ENCODE results near the gene FAM43B.
"Not testable (repeated sequence)": the region's sequence is repeated elsewhere in the genome, so short reads cannot be mapped to it uniquely, and the experiment has no call there.

Gene FAM43B

DNA sequence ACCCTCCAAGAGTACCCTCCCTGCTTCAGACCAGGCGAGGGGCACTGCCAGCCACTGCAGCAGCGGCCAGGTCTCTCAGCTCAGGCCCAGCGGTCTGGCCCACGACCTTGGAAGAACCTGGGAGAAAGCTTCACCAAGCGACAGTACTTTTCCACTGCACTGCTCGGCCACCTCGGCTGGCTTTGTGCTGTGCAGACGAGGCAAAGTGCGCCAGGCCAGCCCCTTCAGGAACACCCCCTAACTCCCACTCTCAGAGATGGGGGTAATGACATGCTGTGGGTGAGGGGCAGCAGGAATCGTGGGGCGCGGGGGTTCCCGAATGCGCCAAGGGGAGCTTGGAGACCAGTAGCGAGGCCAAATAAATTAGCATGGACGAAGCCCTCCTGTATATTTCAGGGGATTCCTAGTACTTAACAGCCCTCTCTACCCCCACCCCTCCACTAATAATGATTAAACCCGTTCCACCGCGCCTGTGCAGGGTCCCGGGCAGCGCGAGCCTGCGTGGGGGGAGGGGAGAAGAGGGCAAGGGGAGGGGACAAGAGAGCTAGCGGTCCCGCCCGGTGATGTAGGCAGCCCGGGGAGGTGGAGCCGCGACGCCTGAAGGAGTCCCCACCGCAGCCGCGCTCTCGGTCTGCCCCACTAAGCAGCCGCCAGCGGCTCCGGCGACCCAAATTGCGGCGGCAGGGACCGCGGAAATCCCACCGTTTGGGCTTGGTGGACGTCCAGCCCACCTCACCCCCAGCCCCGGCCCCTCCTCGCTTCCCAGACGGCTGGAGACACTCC, at the start of gene FAM43B:
Gene FAM43B, plus strand, starts transcription at position 629 of the 783 bp plus-strand sequence. CDS start 401 bp downstream, outside the sequence.
- peak; percentile 97 for DNase-seq (ENCODE audit: low spot score)

DNA sequence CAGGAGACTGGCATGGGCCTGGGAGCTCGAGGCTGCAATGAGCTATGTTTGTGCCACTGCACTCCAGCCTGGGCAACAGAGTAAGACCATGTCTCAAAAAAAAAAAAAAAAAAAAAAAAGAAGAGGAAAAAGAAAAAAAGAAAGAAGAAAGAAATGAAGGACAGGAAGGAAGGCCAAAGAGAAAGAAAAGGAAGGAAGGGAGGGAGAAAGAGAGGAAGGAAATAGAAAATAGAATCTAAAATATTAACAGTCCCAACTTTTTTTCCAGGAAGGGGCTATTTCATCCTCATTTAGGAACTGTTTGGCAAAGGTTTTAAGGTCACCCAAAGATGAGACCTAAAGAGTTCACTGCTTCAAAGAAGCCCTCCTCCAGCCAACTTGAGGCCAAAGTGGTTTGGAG, 46.9 kb upstream of the FAM43B start:
- DNase-seq (ENCODE audit: low spot score) = no peak

- no peak for DNase-seq (ENCODE audit: low spot score)
These were observed 45.2 kb upstream of the FAM43B start for GRCh38 chr1:20507248-20507563.

GRCh38 chr1:20507564-20508410, 44.6 kb upstream of the FAM43B start, which contains the start of gene MUL1:
MUL1 (minus strand) TSS chr1:20508151; CDS start chr1:20508024, 127 bp downstream.
- DNase-seq (ENCODE audit: low spot score) = peak; percentile 86

GRCh38 chr1:20508411-20508771, 44.0 kb upstream of the FAM43B start:
- no peak for DNase-seq (ENCODE audit: low spot score)

- no peak for DNase-seq (ENCODE audit: low spot score)
These were observed 40.6 kb upstream of the FAM43B start for GRCh38 chr1:20511518-20512428.

DNA sequence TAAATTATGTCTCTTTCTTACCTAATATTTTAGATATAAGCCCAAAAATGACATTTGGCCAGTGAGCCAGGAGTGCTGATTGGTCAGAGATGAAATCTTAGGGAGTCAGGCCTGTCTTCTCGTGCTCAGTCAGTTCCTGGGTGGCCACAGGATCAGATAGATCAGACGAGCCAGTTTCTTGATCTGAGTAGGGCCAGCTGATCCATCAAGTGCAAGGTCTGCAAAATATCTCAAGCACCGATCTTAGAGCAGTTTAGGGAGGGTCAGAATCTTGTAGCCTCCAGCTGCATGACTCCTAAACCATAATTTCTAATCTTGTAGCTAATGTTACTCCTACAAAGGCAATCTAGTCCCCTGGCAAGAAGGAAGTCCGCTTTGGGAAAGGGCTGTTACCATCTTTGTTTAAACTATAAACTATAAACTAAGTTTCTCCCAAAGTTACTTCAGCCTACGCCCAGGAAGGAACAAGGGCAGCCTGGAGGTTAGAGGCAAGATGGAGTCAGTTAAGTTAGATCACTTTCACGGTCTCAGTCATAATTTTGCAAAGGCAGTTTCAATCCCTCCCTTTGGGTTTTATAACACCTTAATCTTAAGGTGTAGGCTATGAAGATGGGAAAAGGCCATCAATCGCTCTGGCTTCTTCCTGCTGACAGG, 32.6 kb upstream of the FAM43B start:
- DNase-seq (ENCODE audit: low spot score) = not testable (repeated sequence)

DNA sequence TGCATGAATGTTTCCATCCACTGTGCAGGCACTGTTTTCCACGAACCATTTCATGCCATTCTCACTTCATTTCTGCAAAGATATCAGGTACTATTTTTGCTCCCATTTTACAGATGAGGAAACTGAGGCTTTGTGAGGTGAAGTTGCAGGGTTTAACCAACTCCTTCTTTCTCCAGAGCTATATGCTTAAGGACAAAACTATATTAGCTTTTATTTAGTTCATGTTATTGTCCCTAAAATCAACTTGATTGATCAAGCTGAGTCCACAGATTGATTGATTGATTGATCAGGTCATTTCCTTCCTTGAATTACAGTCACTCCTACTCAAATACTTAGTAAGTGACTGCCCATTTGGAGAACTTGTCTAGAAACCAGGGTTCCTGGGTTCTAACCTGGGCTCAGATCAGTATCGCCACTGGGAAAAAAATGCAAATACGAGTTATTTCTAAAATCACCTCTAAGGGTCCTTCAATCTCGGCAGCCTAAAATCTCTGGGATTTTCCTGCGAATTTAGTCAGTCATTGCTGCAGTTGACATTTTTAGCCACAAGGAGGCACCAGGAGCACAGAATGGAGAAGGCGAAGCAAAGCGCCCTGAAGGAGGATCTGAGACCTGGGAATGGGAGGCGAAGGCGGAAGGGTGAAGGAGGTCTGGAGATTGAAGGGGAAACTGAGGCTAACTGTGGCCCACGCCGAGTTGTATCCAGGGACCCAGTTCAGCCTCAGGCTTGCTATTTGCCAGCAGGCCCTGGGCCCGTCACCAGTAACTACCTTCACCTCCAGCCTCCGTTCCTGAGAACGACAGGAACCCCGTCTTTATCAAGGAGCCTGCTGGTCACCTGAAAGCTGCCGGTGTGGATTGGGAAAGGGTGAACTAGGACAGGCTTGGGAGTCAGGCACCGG, 30.2 kb upstream of the FAM43B start:
- DNase-seq (ENCODE audit: low spot score) = peak; percentile 54

GRCh38 chr1:20526267-20526666, 26.1 kb upstream of the FAM43B start:
- DNase-seq (ENCODE audit: low spot score) = no peak

DNA sequence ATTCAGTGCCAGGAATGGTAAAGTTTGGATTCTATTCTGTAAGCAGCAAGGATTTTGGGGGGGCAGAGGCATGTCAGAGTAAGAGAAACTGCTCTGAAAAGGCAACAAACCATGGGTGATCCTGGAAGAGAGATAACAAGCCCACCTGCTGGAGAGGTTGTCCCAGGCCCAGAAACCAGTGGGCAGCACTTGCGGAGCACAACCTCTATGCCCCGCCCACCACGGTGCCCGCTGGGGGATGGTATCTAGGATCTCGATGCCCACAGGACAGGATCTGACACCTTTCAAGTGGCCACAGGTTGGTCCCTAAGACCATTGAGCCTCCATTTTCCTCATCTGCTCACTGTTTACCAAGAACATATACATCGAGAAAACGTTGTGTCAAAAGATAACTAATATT, 24.2 kb upstream of the FAM43B start:
- DNase-seq (ENCODE audit: low spot score) = no peak

DNA sequence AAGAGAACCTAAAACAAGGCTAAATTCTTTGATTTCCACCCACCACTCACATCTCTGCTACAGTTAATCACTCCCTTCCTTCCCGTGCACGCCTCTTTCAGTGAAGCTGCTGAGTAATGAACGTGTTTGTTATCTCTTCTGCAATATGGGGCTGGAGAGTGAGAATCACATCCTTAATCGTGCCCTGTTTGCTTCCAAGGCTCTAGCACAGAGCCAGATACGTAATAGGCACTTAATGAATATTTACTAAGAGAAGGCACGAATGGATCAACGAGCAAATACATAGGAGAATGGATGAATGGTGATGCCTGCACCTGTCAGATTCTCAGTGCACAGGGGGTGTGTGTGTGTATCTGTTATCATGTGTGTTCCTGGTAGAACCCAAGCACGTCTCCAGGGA, 22.1 kb upstream of the FAM43B start:
- DNase-seq (ENCODE audit: low spot score) = no peak

- DNase-seq (ENCODE audit: low spot score) = no peak
These were observed 21.5 kb upstream of the FAM43B start for GRCh38 chr1:20530901-20531300.

GRCh38 chr1:20533635-20534034, 18.7 kb upstream of the FAM43B start:
- no peak for DNase-seq (ENCODE audit: low spot score)

DNA sequence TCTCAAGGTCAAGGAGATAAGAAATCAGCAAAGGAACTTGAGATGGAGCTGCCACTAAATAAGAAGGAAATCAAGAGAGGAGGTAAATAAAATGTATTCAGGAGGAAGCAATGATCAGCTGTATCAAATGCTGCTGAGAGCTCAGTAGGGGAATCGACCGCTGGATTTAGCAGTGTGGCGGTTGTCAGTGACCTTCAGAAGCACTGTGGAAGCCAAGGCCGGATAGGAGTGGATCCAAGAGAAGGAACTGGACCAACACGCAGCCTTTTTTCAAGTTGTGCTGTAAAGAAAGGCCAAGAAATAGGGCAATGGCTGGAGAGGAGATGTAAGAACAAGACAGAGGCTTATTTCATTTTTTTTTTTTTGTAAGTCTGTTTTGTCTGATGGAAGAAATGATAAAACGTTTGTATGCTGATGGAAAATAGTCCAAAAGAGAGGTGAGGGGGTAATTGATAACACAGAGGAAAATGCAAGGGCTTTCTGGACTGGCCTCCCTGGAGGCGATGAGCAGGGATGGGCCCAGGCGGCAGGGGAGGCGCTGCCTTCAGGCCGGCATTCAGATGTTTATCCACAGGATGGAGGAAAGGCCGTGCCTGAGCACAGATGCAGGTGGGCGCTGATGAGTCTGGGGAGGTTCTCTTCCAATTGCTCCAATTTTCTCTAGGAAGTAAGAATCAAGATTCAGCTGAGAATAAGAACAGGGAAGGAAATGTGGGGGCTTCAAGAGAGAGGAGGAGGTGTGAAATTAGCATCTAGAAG, 17.5 kb upstream of the FAM43B start:
- DNase-seq (ENCODE audit: low spot score) = no peak

DNA sequence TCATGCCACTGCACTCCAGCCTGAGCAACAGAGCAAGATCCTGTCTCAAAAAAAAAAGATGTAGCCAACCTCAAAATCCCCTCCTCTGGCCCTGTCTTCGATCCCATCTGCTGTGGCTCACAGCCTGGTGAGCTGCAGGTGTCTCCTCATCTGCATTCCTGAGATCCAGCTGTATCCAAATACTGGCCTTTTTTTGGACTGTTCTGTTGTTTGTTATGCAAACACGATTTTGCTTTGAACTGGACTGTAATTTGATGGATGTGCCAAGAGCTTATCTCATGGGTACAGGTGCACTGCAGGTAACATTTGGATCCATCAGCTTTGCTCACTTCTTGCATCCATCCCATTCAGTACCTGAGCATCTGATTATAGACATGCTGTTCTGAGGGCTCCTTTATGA, 14.1 kb upstream of the FAM43B start:
- DNase-seq (ENCODE audit: low spot score) = no peak

DNA sequence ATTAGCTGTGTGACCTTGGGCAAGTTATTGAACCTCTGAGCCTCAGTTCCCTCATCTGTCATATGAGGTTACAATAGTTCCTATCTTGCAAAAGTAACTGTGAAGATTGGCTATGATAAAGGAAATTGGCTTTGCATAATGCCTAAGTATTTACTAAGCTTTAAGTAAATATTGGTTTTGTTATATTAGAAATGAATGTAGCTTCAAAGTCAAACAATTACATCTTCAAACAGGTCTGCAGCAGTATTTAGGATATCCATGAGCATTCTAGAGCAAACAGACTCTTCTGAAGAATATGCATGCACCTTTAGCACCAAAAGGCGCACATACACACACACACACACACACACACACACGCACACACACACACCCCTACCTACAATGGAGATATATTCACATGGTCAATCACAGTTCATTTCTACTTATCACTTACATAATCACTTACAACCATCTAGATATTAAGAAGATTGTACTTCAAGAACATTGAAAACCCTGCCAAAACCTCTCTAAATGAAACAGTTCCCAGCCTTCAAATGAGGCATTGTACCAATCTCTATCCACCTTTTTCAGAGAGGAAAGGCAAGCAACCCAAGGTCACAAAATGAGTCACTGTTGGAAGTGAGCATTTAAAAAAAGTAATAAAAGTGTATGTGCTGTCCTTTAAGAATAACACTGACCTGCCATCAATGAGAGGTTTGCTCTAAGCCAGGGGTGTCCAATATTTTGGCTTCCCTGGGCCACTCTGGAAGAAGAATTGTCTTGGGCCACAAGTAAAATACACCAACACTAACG, 13.4 kb upstream of the FAM43B start:
- DNase-seq (ENCODE audit: low spot score) = no peak

DNA sequence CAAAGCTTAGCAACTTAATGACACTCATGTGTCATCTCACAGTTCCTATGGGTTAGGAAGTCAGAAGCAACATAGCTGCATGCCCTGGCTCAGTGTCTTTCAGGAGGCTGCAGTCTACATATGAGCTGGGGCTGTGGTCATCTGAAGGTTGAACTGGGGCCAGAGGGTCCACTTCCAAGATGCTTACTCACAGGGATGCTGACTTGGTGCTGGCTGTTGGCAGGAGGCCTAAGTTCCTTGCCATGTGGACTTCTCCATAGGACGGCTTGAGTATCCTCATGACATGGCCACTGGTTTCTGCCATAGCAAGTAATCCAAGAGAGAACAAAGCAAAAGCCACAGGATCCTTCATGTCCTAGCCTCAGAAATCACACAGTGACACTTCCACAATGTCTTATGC, 12.1 kb upstream of the FAM43B start:
- DNase-seq (ENCODE audit: low spot score) = no peak

- no peak for DNase-seq (ENCODE audit: low spot score)
These were observed 5.7 kb upstream of the FAM43B start for GRCh38 chr1:20546637-20547036.

- DNase-seq (ENCODE audit: low spot score) = no peak
These were observed 1.2 kb upstream of the FAM43B start for GRCh38 chr1:20551161-20551560.
